Dermis lymphatic vessel endothelial cell (primary cell): Measurements from ENCODE around the gene GOLGB1. TPM values are rescaled to one million over a fixed set of nuclear protein-coding genes. Genes with fewer than 3 reads are reported as not detected.

Experiments used
- total RNA-seq: library from RNA; depleted of rRNA; stranded (reverse); fragments of >200 nt; gene quantifications from 2 replicates; pipeline ENCODE4 v1.2.1, GENCODE V29; 2014

The GOLGB1 gene
- total RNA-seq = 45.9 and 48.6 TPM in 2 replicates

GRCh38 chr3:121749276-121750086 lies at the start of gene GOLGB1:
TSS of gene GOLGB1 (minus strand) at chr3:121749741. CDS start at chr3:121730971, 18,770 bp downstream.

GRCh38 chr3:121660356-121661171 lies 89.0 kb downstream of the GOLGB1 start, which contains the start of gene HCLS1:
TSS of gene HCLS1 (minus strand) at chr3:121660903. CDS start at chr3:121658347, 2,556 bp downstream.

Other genes starting within 250 kb of the GOLGB1 start
- 1.2 and 1.9 TPM in 2 replicates for gene POLQ, start 203.8 kb downstream of the GOLGB1 start, total RNA-seq
- not detected in 2 replicates for gene ARGFX, start 181.8 kb downstream of the GOLGB1 start, total RNA-seq
- not detected in 2 replicates for gene FBXO40, start 156.4 kb downstream of the GOLGB1 start, total RNA-seq
- 17.7 and 20.2 TPM in 2 replicates for gene HCLS1, start 88.8 kb downstream of the GOLGB1 start, total RNA-seq
- gene IQCB1, start 85.3 kb upstream of the GOLGB1 start, total RNA-seq = 5.7 and 9.2 TPM in 2 replicates
- 0.26 and 0.33 TPM in 2 replicates for gene EAF2, start 85.5 kb upstream of the GOLGB1 start, total RNA-seq
- under 0.01 TPM in 2 replicates for gene SLC15A2, start 144.7 kb upstream of the GOLGB1 start, total RNA-seq